Psoas muscle (tissue), 8 donors: ENCODE data around the gene PAN3. TPM values are rescaled to one million over a fixed set of nuclear protein-coding genes. Genes with fewer than 3 reads are reported as not detected.

Source experiments
- ATAC-seq, 4 donors: fragments of 200-7000 bp; cut with Tn5 transposase; one replicate each; pipeline ENCODE4 v1.9.1; 2020; ENCODE audit warnings: moderate library complexity in 3 of 4, mild to moderate bottlenecking in 2 of 4
- DNase-seq, 2 donors: peaks; one replicate each; pipeline ENCODE4 v3.0.0-alpha.2; 2020
- H3K27ac ChIP-seq: fragments of 200-600 bp; one replicate; pipeline ENCODE4 v1.8.0; 2022
- H3K27me3 ChIP-seq, 3 donors: fragments of 200-600 bp in 1 of 3; one replicate each; pipeline versions ENCODE4 v1.6.1 to v1.8.0; 2013 to 2022; ENCODE audit warnings: low read length in 2 of 3, mild to moderate bottlenecking in 2 of 3, moderate library complexity in 1 of 3; ENCODE audit not compliant: insufficient read depth in 3 of 3
- H3K36me3 ChIP-seq, 2 donors: fragments of 200-600 bp in 1 of 2; one replicate each; pipeline versions ENCODE4 v1.6.1 to v1.8.0; 2013 to 2022; ENCODE audit warnings: low read depth in 1 of 2, mild to moderate bottlenecking in 1 of 2, moderate library complexity in 1 of 2; ENCODE audit not compliant: insufficient read depth in 1 of 2
- H3K4me1 ChIP-seq: fragments of 200-600 bp; one replicate; pipeline ENCODE4 v1.8.0; 2022
- H3K4me3 ChIP-seq: fragments of 200-600 bp; one replicate; pipeline ENCODE4 v1.8.0; 2022; ENCODE audit warnings: mild to moderate bottlenecking
- H3K9me3 ChIP-seq: fragments of 200-600 bp; one replicate; pipeline ENCODE4 v1.8.0; 2022
- CTCF ChIP-seq: fragments of 200-600 bp; IDR thresholded peaks from one replicate; pipeline ENCODE4 v1.8.0; 2022; ENCODE audit warnings: antibody characterized with exemption
- WGBS, 3 donors: extraction: QIAGEN DNeasy Blood & Tissue Kit; methylation state at CpG; one replicate each; pipeline versions ENCODE4 v1.1.6 to v1.1.7; 2013; 5-methylcytosine and 5-hydroxymethylcytosine counted together
- intact Hi-C, 2 donors: fragments of 100-400 bp; cut with DNase I; formaldehyde crosslinking; loops; one replicate each; pipeline versions ENCODE4 v1.11.0 to v1.14.2; 2022
- long read RNA-seq, 2 donors: library from polyadenylated mRNA; unstranded; transcript quantifications; one replicate each; pipeline ENCODE4 v2.0.0, GENCODE V29; 2021
- polyA plus RNA-seq, 3 donors: library from polyadenylated mRNA; stranded (reverse); fragments of 200-250 nt; gene quantifications; one replicate each; pipeline ENCODE4 v1.2.3, GENCODE V29; 2013
- total RNA-seq, 4 donors: library from RNA; stranded (reverse); fragmentation: NEBNext Ultra II Directional in 2 of 4; extraction: Animal tissue kit (Norgen Biotek cat#: 25700) in 2 of 4; gene quantifications; one replicate each; pipeline versions ENCODE4 v1.2.1 to v1.2.4, GENCODE V29; 2021 to 2023
- donor health status: healthy with polysubstance abuse.
- donor health status: DM: no; HTN: no; CAD: no; lungs with moderate emphysema.
- donor health status: Bipolar disorder and iron deficiency.
- donor health status: healthy.
- donor health status: DM: yes; HTN: yes; CAD: no.
- donor health status: DM: no; HTN: no; CAD: no.
- donor health status: DM: no; HTN: no; CAD: no.
- donor health status: DM: yes; HTN: yes; CAD: no.

PAN3 gene
- total RNA-seq (1 to 10 TPM; 5.9 to 9.0 (median 8.6) TPM), polyA plus RNA-seq (1 to 10 TPM; 2.3 to 3.4 (median 2.9) TPM)
- long read RNA-seq, donor 1, partial matches to known transcripts, result 0 of 1 reads
- long read RNA-seq, donor 1, other reads (novel, unspliced or antisense), result 1 of 1 reads
- long read RNA-seq, donor 2, partial matches to known transcripts, result 3 of 6 reads
- long read RNA-seq, donor 2, other reads (novel, unspliced or antisense), result 3 of 6 reads

- peak; percentile 12 for TF ChIP-seq CTCF
- DNase-seq, result peak; percentile 93 to 96
- no peaks in the 10 kb centered on the region for H3K36me3 ChIP-seq
- peak; percentile 87 to 93 (median 90) for ATAC-seq
- intact Hi-C loops, result no loop called here
- H3K27me3 ChIP-seq, result no peaks in the 10 kb centered on the region
- H3K27ac ChIP-seq, result peak within 1 kb of the TSS; percentile 97
- H3K9me3 ChIP-seq, result no peaks in the 10 kb centered on the region
- peak within 1 kb of the TSS; percentile 100 for H3K4me3 ChIP-seq
- peaks cover 13% of the 10 kb centered on the region for H3K4me1 ChIP-seq
- WGBS, 3 donors, result 0 to 1% (median 0%) methylated on average over 46 to 84 of the region's 84 CpGs
Observed at GRCh38 chr13:28138012-28138755, at the start of gene PAN3. PAN3 (plus strand) TSS chr13:28138545; CDS start chr13:28138658, 113 bp downstream.

GRCh38 chr13:28089065-28089464 lies 49.3 kb upstream of the PAN3 start:
- no peaks in the 10 kb centered on the region for H3K36me3 ChIP-seq
- H3K9me3 ChIP-seq, result no peaks in the 10 kb centered on the region
- 27 to 45% (median 30%) methylated on average over 1 of the region's 1 CpG for WGBS, 3 donors
- ATAC-seq (no peak), DNase-seq (no peak)
- TF ChIP-seq CTCF, result no peak
- peaks cover 0 to 11% (median 0%) of the 10 kb centered on the region in 3 donors for H3K27me3 ChIP-seq
- intact Hi-C loops, result no loop called here
- H3K4me3 ChIP-seq, result no peak overlapping the region
- H3K27ac ChIP-seq, result no peak overlapping the region
- H3K4me1 ChIP-seq, result no peaks in the 10 kb centered on the region

- H3K4me1 ChIP-seq, result no peaks in the 10 kb centered on the region
- no peak overlapping the region for H3K27ac ChIP-seq
- no peak for TF ChIP-seq CTCF
- WGBS, 3 donors, result 66 to 76% (median 68%) methylated on average over 2 of the region's 2 CpGs
- intact Hi-C loops, result no loop called here
- H3K4me3 ChIP-seq, result no peak overlapping the region
- H3K9me3 ChIP-seq, result no peaks in the 10 kb centered on the region
- DNase-seq, result no peak
- no peak for ATAC-seq
- peaks cover 0 to 16% (median 0%) of the 10 kb centered on the region in 3 donors for H3K27me3 ChIP-seq
- H3K36me3 ChIP-seq, result no peaks in the 10 kb centered on the region
Observed at GRCh38 chr13:28092431-28092830, 45.9 kb upstream of the PAN3 start.

- H3K4me1 ChIP-seq, result no peaks in the 10 kb centered on the region
- H3K36me3 ChIP-seq, result no peaks in the 10 kb centered on the region
- no peak for TF ChIP-seq CTCF
- WGBS, 3 donors, result 50 to 55% (median 52%) methylated on average over 5 of the region's 5 CpGs
- H3K27ac ChIP-seq, result no peak overlapping the region
- H3K9me3 ChIP-seq, result no peaks in the 10 kb centered on the region
- H3K4me3 ChIP-seq, result no peak overlapping the region
- ATAC-seq (no peak), DNase-seq (no peak)
- intact Hi-C loops, result no loop called here
- peaks cover 0 to 25% (median 0%) of the 10 kb centered on the region in 3 donors for H3K27me3 ChIP-seq
Observed at GRCh38 chr13:28093881-28094280, 44.5 kb upstream of the PAN3 start.
